ENCODE results near the gene PIEZO2. TPM values are rescaled to one million over a fixed set of nuclear protein-coding genes. Genes with fewer than 3 reads are reported as not detected.

PIEZO2 gene
- total and polyA plus RNA-seq, 2 experiments from 2014 or later: 24.5 to 70.8 TPM

- 65% methylated on average over 5 of the region's 5 CpGs for WGBS (ENCODE audit: low lambda C conversion rate, missing lambda C conversion rate)
- Histone ChIP-seq H3K9me2 (replicated peaks; ENCODE audit: insufficient read depth) (no peaks in the 10 kb centered on the region), H3K9me3 (ENCODE audit: low read depth) (no peaks in the 10 kb centered on the region), H4K20me1 (ENCODE audit: insufficient read depth, poor library complexity, severe bottlenecking) (no peaks in the 10 kb centered on the region), H3K4me3 (no peak overlapping the region), H3K4me1 (ENCODE audit: insufficient read depth) (peaks cover 13% of the 10 kb centered on the region), H3K79me2 (peaks cover 23% of the 10 kb centered on the region), H3K27ac (no peak overlapping the region), H3K27me3 (peaks cover 53% of the 10 kb centered on the region), H2AFZ (no peak overlapping the region), H3K36me3 (replicated peaks; ENCODE audit: insufficient read depth, low read depth) (no peaks in the 10 kb centered on the region), H3K4me2 (peak overlapping the region; percentile 97)
- DNase-seq (ENCODE audit: low spot score): no peak
- TF ChIP-seq EZH2phosphoT487 (IDR thresholded peaks at IDR 0.05; ENCODE audit: low read depth, severe bottlenecking, unreplicated experiment): no peak
- no peak for TF ChIP-seq CTCF (IDR thresholded peaks at IDR 0.05; ENCODE audit: poor library complexity)
- TF ChIP-seq EZH2 (IDR thresholded peaks at IDR 0.05; ENCODE audit: borderline replicate concordance): no peak
These were observed 874 bp upstream of the PIEZO2 start for GRCh38 chr18:11150271-11150615.

- Histone ChIP-seq H3K79me2 (peaks cover 34% of the 10 kb centered on the region), H3K4me1 (ENCODE audit: insufficient read depth) (peaks cover 13% of the 10 kb centered on the region), H3K4me3 (peak overlapping the region; percentile 81), H4K20me1 (ENCODE audit: insufficient read depth, poor library complexity, severe bottlenecking) (no peaks in the 10 kb centered on the region), H2AFZ (peak overlapping the region; percentile 50), H3K36me3 (replicated peaks; ENCODE audit: insufficient read depth, low read depth) (no peaks in the 10 kb centered on the region), H3K4me2 (peak overlapping the region; percentile 97), H3K9me2 (replicated peaks; ENCODE audit: insufficient read depth) (no peaks in the 10 kb centered on the region), H3K9me3 (ENCODE audit: low read depth) (no peaks in the 10 kb centered on the region), H3K27ac (no peak overlapping the region), H3K27me3 (peaks cover 53% of the 10 kb centered on the region)
- peak; percentile 37 for DNase-seq (ENCODE audit: low spot score)
- WGBS (ENCODE audit: low lambda C conversion rate, missing lambda C conversion rate): 2% methylated on average over 57 of the region's 86 CpGs
- TF ChIP-seq CTCF (IDR thresholded peaks at IDR 0.05; ENCODE audit: poor library complexity) (no peak), EZH2phosphoT487 (IDR thresholded peaks at IDR 0.05; ENCODE audit: low read depth, severe bottlenecking, unreplicated experiment) (no peak), EZH2 (IDR thresholded peaks at IDR 0.05; ENCODE audit: borderline replicate concordance) (no peak)
These were observed 509 bp downstream of the PIEZO2 start for GRCh38 chr18:11148680-11149440.

GRCh38 chr18:11147962-11148679 lies 1.2 kb downstream of the PIEZO2 start:
- Histone ChIP-seq H3K9me3 (ENCODE audit: low read depth) (no peaks in the 10 kb centered on the region), H3K4me1 (ENCODE audit: insufficient read depth) (peaks cover 13% of the 10 kb centered on the region), H3K4me3 (peak overlapping the region; percentile 81), H4K20me1 (ENCODE audit: insufficient read depth, poor library complexity, severe bottlenecking) (no peaks in the 10 kb centered on the region), H3K79me2 (peaks cover 34% of the 10 kb centered on the region), H3K27me3 (peaks cover 53% of the 10 kb centered on the region), H3K36me3 (replicated peaks; ENCODE audit: insufficient read depth, low read depth) (no peaks in the 10 kb centered on the region), H2AFZ (peak overlapping the region; percentile 50), H3K9me2 (replicated peaks; ENCODE audit: insufficient read depth) (no peaks in the 10 kb centered on the region), H3K4me2 (peak overlapping the region; percentile 97), H3K27ac (peak overlapping the region; percentile 54)
- no peak for DNase-seq (ENCODE audit: low spot score)
- 18% methylated on average over 34 of the region's 39 CpGs for whole genome bisulfite sequencing (ENCODE audit: low lambda C conversion rate, missing lambda C conversion rate)
- TF ChIP-seq EZH2phosphoT487 (IDR thresholded peaks at IDR 0.05; ENCODE audit: low read depth, severe bottlenecking, unreplicated experiment) (no peak), CTCF (IDR thresholded peaks at IDR 0.05; ENCODE audit: poor library complexity) (no peak), EZH2 (IDR thresholded peaks at IDR 0.05; ENCODE audit: borderline replicate concordance) (no peak)

Measured in hepatocyte (in vitro differentiated cells).